ENCODE data around the gene TBX4. TPM values are rescaled to one million over a fixed set of nuclear protein-coding genes. Genes with fewer than 3 reads are reported as not detected.
A peak's percentile ranks its signal among the peaks of the same experiment; 100 is the strongest.

TBX4 gene
- total and polyA plus RNA-seq, 2 experiments from 2014 or later = 13.9 to 15.4 TPM

DNA sequence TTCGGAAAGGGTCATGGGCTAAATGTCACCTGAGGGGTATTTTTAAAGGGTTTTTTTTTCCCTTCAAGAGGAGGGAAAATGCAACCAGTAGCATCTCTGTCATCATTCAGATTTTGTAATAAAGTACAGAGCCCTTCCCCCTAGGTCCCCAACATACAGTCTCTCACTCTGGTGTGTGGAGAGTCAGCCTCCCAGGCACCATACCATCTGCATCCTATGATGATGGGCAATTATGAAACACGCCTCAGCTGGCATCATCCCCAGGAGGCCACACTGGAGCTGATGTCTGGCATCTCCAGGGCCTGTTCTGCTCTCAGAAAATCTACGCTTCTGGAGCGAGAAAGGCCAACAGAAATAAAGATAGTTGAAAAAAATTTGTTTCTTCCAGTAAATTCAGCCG, 32.0 kb downstream of the TBX4 start:
- TF ChIP-seq, protein P1, sequence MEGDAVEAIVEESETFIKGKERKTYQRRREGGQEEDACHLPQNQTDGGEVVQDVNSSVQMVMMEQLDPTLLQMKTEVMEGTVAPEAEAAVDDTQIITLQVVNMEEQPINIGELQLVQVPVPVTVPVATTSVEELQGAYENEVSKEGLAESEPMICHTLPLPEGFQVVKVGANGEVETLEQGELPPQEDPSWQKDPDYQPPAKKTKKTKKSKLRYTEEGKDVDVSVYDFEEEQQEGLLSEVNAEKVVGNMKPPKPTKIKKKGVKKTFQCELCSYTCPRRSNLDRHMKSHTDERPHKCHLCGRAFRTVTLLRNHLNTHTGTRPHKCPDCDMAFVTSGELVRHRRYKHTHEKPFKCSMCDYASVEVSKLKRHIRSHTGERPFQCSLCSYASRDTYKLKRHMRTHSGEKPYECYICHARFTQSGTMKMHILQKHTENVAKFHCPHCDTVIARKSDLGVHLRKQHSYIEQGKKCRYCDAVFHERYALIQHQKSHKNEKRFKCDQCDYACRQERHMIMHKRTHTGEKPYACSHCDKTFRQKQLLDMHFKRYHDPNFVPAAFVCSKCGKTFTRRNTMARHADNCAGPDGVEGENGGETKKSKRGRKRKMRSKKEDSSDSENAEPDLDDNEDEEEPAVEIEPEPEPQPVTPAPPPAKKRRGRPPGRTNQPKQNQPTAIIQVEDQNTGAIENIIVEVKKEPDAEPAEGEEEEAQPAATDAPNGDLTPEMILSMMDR (IDR thresholded peaks at IDR 0.05; ENCODE audit: poor library complexity) = no peak
- TF ChIP-seq EZH2 (IDR thresholded peaks at IDR 0.05; ENCODE audit: borderline replicate concordance) = no peak
- no peak for TF ChIP-seq EZH2phosphoT487 (IDR thresholded peaks at IDR 0.05; ENCODE audit: low read depth, severe bottlenecking, unreplicated experiment)
- Histone ChIP-seq H3K36me3 (replicated peaks; ENCODE audit: insufficient read depth, low read depth) (no peaks in the 10 kb centered on the region), H3K4me2 (no peak overlapping the region), H3K79me2 (no peaks in the 10 kb centered on the region), H3K4me1 (ENCODE audit: insufficient read depth) (peaks cover 35% of the 10 kb centered on the region), H3K9me3 (ENCODE audit: low read depth) (no peaks in the 10 kb centered on the region), H3K4me3 (no peak overlapping the region), H3K9me2 (replicated peaks; ENCODE audit: insufficient read depth) (no peaks in the 10 kb centered on the region), H3K27ac (peak overlapping the region; percentile 11), H2AFZ (no peak overlapping the region), H4K20me1 (ENCODE audit: insufficient read depth, poor library complexity, severe bottlenecking) (no peaks in the 10 kb centered on the region), H3K27me3 (no peaks in the 10 kb centered on the region)
- no peak for DNase-seq (ENCODE audit: low spot score)
- WGBS (ENCODE audit: low lambda C conversion rate, missing lambda C conversion rate) = 86% methylated on average over 5 of the region's 5 CpGs

DNA sequence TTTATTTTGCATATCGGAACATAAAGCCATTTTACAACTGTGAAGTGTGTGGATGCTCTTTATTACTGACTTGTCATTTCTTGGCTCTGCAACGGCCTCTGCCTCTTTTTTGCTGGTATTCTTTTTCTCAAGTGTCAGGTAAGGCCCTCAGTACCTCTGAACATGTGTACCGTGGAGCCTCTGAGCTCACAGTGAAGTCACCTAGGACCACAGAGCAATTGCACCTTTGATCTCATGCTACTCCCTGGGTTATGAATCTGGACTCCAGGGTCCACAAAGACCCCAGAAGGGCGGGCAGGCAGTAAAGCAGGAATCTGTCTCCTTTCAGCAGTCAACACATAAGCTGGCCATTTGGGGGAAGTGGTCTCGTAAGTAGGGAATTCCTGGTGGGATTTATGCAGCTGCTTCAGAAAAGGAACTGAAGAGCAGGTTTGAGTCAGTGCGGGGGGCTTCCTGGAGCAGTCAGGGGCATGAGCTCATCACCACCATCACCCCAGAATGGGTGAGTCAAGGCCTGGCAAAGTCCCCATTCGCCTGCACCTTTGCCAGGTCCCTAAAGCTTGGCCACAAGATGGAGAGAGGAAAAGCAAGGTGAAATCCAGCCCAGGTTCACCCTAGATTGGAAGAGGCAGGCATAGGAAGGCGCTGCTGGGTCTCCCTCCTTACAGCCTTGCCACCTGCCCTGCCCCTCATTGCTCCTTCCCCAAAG, 33.0 kb downstream of the TBX4 start:
- TF ChIP-seq, protein P1 (IDR thresholded peaks at IDR 0.05; ENCODE audit: poor library complexity) = no peak
- no peak for TF ChIP-seq EZH2 (IDR thresholded peaks at IDR 0.05; ENCODE audit: borderline replicate concordance)
- no peak for TF ChIP-seq EZH2phosphoT487 (IDR thresholded peaks at IDR 0.05; ENCODE audit: low read depth, severe bottlenecking, unreplicated experiment)
- Histone ChIP-seq H2AFZ (no peak overlapping the region), H3K27me3 (no peaks in the 10 kb centered on the region), H4K20me1 (ENCODE audit: insufficient read depth, poor library complexity, severe bottlenecking) (no peaks in the 10 kb centered on the region), H3K4me3 (no peak overlapping the region), H3K4me1 (ENCODE audit: insufficient read depth) (peaks cover 45% of the 10 kb centered on the region), H3K79me2 (no peaks in the 10 kb centered on the region), H3K9me2 (replicated peaks; ENCODE audit: insufficient read depth) (no peaks in the 10 kb centered on the region), H3K36me3 (replicated peaks; ENCODE audit: insufficient read depth, low read depth) (no peaks in the 10 kb centered on the region), H3K9me3 (ENCODE audit: low read depth) (no peaks in the 10 kb centered on the region), H3K4me2 (no peak overlapping the region), H3K27ac (peak overlapping the region; percentile 85)
- no peak for DNase-seq (ENCODE audit: low spot score)
- WGBS (ENCODE audit: low lambda C conversion rate, missing lambda C conversion rate) = 78% methylated on average over 8 of the region's 8 CpGs

- H2AFZ ChIP-seq = no peak overlapping the region
- peak overlapping the region; percentile 70 for H3K4me2 ChIP-seq
- TF ChIP-seq, protein P1 (IDR thresholded peaks at IDR 0.05; ENCODE audit: poor library complexity) = no peak
- TF ChIP-seq EZH2 (IDR thresholded peaks at IDR 0.05; ENCODE audit: borderline replicate concordance) (no peak), EZH2phosphoT487 (IDR thresholded peaks at IDR 0.05; ENCODE audit: low read depth, severe bottlenecking, unreplicated experiment) (no peak)
These were observed 34.2 kb downstream of the TBX4 start for GRCh38 chr17:61486135-61487120.

More at GRCh38 chr17:61486135-61487120, 34.2 kb downstream of the TBX4 start:
- no peak overlapping the region for H3K4me3 ChIP-seq
- no peaks in the 10 kb centered on the region for H3K27me3 ChIP-seq
- peaks cover 50% of the 10 kb centered on the region for H3K4me1 ChIP-seq (ENCODE audit: insufficient read depth)
- WGBS (ENCODE audit: low lambda C conversion rate, missing lambda C conversion rate) = 37% methylated on average over 21 of the region's 22 CpGs
- H3K9me3 ChIP-seq (ENCODE audit: low read depth) = no peaks in the 10 kb centered on the region
- H4K20me1 ChIP-seq (ENCODE audit: insufficient read depth, poor library complexity, severe bottlenecking) = no peaks in the 10 kb centered on the region
- H3K9me2 ChIP-seq (replicated peaks; ENCODE audit: insufficient read depth) = no peaks in the 10 kb centered on the region
- H3K79me2 ChIP-seq = no peaks in the 10 kb centered on the region
- H3K27ac ChIP-seq = peak overlapping the region; percentile 85
- no peak for DNase-seq (ENCODE audit: low spot score)
- H3K36me3 ChIP-seq (replicated peaks; ENCODE audit: insufficient read depth, low read depth) = no peaks in the 10 kb centered on the region
